UCSD-AML1 (cell line): ENCODE results near the gene RABAC1.
"Not testable (repeated sequence)": the region's sequence is repeated elsewhere in the genome, so short reads cannot be mapped to it uniquely, and the experiment has no call there.

Source experiments
- DNase-seq: peaks from one replicate; lab custom pipeline; 2025; ENCODE audit not compliant: unreplicated experiment; lab: John Stamatoyannopoulos, UW

The RABAC1 gene, protein sequence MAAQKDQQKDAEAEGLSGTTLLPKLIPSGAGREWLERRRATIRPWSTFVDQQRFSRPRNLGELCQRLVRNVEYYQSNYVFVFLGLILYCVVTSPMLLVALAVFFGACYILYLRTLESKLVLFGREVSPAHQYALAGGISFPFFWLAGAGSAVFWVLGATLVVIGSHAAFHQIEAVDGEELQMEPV

DNA sequence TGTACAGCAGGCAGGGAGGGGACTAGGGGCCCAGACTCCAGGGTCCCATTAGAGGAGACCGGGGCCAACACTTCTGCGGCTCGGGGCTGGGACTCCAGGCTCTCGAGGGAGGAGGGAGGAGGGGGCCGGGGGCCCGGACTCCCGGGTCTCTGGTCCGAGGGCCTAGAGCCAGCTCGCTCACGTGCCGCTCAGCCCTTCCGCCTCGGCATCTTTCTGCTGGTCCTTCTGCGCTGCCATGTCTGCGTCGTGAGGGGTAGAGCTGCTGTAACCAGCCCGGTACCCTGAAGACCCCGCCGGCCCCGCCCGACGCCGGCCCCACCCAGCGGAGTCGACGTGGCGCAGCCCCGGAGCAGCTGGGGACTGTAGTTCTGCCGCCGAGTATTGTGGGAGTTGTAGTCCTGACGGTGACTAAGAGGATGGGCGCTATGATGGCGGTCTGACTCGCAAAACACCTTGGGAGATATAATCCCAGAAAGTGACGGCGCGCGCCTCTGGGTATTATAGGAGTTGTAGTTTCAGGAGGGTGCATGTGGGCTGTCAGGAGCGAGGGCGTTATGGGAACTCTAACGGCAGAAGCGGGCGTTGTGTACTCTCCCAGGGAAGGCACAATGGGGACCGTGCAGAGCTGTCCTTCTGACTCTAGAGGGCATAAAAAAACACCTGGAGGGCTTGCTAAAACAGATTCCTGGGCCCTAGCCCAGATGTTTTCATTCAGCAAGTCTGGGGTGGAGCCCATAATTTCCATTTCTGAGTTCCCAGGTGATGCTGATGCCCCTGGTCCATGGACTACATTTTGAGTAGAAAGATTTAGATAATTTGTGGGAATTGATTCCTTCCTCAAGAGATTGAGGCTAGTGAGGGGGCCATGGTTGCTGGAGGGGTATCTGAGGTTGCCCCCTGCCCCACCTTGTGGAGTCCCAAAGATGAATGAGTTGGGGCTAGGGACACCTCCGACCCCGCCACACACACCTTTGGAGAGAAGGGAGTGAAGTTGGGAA, at the start of gene RABAC1:
Gene RABAC1, minus strand, starts transcription at position 266 of the 998 bp plus-strand sequence. Its CDS starts 29 bp downstream, at position 237.
- peak; percentile 89 for DNase-seq

DNA sequence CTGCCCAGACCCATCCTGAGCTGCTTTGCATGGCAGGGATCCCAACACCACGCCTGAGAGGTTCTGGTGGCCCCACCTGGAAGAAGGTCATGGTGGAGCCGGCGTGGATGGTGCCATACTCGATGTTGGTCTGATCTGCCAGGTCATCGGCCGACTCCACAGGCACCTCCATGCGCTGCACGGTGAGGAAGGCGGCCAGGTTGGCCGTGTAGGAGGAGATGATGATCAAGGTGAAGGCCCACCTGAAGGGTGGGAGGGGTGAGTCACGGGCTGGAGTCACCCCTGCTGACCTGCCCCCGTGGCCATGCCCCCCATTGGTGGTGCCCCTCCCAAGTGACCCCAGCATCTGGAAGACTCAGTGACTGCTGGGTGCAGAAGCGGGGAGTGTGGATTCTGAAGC, 47.4 kb upstream of the RABAC1 start:
- DNase-seq = no peak

DNA sequence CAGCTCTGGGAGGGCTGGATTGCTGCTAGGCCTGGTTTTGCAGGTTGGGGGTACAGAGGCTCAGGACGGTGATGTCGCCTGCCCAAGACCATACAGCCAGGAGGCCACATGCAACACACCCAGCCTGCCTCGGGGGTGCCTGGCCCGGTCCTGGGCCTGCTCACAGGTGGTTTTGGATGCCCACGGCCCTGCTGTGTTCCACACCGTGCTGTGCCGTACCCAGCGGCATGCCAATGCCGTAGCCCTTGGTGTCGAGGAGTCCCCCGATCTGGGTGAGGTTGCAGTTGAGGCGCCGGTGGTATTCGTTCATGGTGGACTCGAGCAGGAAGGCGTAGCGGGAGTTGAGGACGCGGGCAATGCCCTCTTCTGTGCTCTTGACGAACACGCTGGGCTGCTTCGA, 46.4 kb upstream of the RABAC1 start:
- DNase-seq = no peak

DNA sequence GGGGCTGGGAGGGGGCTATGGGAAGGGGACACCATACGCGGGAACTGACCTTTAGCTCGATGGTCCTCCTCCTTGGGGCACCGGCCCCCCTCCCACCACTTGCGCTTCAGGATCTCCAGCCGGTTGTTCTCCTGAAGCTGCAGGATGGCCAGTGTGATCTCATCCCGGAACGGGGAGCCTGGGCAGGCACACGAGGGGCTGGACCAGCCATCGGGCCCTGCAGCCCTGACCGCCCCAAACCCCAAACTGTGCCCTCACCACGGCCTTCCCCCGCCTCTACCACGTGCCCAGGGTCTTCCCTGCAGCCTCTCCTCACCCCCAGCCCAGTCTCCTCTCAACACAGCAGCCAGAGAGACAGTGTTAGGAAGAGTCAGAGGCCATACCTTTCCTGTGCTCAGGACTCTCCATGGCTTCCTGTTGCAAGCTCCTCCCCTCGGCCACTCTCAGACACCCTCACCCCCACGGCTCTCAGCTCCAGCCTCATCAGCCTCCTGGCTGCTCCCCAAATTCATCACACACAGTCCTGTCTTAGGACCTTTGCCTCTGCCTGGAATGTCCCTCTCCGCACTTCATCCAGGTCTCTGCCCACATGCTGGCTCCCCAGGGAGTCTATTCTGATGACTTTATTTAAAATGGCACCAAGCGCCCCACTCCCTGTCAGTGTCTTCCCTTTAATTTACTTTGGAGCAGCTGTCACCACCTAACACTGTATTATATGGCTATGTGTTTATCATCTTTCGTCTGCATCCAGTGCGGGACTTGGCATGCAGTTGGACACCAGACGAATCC, 44.6 kb upstream of the RABAC1 start:
- no peak for DNase-seq

DNA sequence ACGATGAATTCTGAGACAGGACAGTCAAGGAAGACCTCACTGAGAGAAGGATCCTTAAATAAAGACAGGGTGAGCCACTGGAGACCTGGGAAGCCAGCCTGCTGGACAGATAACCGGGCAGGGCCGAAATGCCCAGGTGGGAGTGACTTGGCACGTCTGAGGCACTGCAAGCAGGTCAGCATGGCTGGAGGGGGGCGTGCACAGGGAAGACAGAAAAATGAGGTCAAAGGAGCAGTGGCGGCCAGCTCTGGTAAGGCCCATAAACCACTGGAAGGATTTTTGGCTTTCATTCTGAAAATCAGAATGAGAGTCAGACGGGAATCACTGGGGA, 40.7 kb upstream of the RABAC1 start:
- DNase-seq = no peak

DNA sequence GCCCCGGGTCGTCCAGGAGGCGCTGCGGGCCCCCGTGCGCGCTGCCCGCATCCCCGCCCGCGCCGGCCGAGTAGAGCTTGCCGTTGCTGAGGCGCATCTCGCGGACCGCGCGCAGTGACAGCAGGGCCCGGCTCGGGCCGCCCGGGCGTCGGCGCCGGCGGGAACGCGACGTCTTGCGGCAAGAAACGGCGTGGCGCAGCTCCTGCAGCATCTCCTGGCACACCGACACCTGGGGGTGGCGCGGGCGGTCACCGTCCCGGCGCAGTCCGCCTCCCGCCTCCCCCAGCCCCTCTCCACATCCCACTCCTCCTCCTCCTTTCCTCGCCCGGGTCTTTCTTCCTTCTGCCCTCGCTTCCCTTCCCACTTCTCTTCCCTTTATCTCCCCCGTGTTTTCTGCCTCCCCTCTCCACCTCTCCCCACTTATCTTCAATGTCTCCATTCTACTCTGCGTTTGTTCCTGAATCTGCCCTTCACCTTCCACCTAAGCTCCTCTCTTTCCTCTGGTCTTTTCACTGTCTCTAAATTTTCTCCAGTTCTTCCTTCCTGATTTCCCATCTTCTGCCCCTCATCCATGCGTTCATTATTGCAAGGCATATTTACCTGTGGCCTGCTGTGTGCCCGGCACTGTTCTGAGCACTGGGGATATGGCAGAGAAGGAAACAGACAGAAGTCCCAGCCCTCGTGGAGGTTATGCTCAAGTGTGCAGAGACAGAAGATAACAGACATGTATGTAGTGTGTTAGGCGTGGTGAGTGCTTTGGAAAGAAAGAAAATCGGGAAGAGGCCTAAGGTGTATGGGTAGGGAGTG, 40.2 kb upstream of the RABAC1 start:
- DNase-seq = no peak

DNA sequence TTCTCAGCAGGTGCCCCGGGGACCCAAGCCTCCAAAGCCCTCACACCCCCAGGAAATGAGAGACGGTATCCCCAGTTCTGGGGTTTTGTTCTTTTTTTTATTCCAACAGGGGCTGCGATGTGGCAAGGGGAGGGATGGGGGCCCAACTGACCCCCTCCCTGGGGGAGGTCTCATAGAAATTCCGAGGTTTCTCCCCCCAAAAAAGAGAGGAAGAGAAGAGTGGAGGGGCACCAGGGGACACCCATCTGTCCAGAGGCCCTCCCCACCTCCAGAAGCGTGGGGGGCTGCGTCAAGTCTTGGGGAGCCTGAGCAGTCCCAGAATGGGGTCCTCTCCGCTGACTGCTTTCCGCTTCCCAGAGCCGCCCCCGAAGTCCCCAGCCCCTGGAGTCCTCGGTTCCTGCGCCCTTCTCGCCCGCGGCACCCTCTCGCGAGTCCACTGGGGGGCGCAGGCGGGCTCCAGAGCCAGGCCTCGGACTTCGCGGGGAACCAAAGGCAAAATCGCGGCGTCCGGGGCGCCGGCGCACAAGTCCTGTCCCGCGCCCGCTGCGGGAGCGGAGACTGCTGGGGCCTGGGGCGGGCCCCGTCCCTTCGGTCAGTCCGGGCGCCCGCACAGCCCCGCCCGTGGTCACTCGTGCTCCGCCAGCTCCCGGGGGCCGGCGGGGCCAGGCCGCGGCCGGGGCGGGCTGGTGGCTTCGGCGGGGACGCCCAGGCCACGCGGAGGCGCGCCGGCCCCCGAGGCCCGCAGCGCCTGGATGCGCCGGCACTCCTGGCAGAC, 39.3 kb upstream of the RABAC1 start:
- no peak for DNase-seq

DNA sequence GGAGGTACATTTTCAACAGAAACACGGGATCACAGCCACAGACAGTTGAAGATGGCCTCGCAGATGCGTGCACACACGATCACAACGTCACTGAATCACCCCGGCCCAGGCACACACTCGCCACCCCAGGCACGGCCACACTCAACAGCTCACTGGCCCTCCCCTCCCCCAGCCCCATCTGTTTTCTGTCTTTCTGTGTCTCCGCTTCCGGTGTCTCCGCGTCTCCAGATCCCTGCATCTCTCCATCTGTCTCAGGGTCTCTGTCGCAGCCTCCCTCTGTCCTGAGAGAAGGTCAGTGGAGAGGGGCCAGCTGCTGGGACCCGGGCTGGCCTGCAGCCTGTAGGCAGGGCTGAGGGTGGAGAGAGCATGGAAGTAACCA, 38.7 kb upstream of the RABAC1 start:
- no peak for DNase-seq

DNA sequence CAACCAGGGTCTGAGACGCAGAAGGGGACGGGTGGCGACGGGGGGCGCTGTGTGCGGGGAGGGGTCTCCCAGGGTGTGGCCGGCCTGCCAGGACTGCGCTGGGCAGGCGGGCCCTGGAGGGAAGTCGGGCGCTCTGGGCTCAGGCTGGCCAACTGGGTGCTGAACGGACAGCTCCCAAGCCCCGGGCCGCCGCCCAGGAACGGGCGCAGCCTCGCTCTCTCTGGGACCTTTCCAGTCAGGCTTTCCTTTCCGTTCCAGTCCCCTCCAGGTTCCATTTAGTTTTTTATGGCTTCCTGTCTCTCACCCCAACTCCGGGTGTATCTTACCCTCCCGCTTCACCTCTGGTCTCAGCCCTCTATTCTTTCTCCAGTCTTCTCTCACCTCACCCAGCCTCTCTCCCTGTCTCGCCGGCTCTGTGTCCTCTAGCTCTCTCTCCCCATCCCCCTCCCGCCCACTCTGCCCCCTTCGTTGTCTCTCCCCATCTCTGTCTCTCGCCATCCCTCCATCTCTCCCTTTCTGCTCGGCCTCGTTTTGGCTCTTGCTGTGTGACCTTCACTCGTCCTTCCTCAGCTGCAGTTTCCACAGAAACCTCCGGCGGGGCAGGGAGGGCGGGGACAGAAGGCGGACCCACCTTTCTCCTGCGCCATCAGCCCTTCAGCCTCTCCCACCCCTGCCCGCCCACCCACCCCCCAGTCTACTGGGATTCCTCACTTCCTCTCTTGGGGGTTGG, 38.2 kb upstream of the RABAC1 start:
- DNase-seq = peak; percentile 33

DNA sequence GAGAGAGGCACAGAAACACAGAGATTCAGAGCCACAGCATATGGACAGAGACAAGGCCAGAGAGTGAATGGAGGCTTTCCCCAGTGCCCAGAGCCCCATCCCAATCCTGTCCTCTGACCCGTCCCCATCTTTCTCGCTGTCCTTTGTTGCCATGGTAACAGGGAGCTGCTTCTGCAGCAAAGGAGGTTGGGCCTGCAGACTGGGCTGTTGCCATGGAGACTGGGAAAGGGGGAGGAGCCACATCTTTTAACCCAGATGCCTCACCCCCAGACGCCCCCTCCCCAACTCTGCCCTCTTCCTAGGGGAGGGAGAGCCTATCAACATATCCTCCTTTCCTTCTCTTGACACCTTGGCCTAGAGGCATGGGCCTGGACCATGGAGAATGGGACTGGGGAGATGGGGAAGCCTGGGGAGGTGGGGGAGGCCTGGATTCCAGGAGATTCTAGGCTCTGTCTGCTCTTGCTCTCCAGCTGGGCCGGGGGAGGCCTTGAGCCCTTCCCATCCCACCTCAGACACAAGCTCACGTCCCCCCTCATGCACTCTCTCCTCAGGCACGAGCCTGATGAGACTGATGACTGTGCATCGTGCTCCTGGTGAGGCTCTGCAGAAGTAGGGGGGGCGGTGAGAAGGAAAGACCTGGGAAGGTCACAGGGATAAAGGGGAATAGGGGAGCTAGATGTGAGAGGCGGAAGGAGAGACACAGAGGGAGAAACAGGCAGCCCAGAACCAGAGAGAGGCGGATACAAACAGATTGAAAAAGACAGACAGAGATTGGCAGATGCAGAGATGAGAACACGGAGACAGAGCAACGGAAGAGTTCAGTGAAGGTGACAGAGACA, 37.1 kb upstream of the RABAC1 start:
- DNase-seq = no peak

DNA sequence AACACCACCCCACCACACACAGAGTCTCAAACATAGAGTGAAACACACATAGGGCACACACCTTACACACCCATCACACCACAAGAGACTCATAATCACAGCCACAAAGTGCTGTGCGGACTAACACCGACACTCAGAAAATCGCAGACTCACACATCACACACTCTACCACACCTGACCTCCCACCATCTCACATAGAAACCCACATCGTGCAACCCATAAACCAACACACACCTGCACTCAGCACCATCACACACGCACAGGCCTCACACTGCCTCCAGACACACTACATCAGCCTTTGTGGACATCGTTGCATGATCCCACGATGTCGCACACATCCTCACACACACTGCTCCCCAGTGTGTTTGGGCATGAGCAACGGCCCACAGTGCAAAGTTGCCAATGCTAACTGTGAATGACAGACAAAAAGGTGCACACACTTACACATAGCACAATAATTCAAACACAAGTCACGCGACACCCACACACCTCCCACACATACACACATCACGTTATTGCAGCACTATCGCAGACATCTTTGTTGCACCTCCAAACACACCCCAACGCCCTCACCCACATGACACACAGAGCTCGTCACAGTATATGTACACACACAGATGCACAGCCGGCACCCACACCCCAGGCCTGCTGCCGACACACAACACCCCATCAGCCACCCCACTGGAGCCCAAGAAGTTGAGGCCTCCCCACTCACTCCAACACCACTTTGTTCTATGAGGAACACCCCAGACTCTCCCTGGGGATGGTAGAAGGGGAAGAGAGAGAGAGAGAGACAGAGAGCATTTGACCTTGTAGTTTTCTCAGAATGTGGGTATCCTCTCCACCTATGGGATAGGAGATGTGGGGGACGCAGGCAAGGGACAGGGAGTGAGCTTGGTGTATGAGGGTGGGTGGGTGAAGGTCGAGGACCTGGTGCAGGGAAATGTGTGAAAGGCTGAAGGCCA, 36.2 kb upstream of the RABAC1 start:
- no peak for DNase-seq

DNA sequence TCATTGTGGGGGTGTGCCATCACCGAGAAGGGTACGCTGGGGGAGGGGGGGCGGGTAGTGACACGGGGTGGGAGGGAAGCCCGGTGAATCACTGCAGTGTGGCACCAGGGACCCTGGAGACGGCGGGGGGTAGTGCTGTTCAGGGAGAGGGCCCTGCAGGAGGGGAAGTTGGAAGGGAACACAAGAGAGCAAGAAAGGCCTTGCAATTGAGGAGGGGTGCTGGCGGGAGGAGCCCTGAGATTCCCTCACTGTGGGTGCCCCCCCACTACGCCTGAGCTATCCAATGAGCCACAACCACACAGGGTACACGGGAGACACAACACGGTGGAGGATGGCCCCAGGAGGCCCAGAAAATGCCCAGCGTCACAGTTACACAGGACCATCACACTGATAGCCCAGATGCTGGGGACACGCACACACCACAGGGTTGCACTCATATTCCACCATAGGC, 35.4 kb upstream of the RABAC1 start:
- DNase-seq = no peak

DNA sequence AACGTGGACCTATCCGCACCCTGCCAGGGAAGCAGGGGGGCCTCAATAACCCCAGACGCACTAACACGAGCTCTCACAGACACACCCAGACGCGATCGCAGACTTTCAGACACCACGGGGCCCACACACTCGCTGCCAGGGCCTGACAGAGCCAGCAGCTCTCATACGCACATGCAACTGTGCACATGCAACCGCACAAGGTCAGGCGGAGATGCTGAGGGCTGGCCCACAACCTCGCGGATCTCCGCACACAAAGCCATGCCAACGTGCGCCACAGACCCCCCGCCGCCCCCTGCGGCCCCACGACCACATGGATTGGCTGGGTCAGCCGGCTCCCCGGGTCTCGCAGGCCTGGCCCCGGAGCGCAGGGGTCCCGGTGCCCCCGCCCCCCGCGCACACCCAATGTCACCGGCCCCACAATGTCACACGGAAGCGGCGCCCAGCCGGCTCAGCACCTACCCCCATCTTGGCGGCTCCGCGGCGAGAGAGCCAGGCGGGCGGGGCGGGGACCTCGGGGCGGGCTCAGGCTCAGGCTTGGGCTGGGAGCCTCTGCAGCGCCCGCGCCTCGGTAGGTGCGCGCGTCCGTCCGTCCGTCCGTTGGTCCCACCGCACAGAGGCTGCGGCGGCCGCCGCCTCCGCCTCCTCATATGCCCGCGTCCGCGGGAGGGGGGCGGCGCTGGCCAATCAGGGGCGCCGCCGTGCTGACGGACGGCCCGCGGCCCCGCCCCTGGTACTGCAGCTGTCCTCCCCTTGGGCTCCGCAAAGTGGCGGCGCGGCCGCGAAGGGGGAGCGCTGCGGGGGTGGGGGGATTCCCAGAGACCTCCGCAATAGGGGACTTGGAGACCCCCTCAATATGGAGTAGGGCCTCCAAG, 34.7 kb upstream of the RABAC1 start, which contains the start of gene ATP1A3:
Gene ATP1A3, minus strand, starts transcription at position 619 of the 872 bp plus-strand sequence. Its CDS starts 154 bp downstream, at position 465.
- peak; percentile 59 for DNase-seq

DNA sequence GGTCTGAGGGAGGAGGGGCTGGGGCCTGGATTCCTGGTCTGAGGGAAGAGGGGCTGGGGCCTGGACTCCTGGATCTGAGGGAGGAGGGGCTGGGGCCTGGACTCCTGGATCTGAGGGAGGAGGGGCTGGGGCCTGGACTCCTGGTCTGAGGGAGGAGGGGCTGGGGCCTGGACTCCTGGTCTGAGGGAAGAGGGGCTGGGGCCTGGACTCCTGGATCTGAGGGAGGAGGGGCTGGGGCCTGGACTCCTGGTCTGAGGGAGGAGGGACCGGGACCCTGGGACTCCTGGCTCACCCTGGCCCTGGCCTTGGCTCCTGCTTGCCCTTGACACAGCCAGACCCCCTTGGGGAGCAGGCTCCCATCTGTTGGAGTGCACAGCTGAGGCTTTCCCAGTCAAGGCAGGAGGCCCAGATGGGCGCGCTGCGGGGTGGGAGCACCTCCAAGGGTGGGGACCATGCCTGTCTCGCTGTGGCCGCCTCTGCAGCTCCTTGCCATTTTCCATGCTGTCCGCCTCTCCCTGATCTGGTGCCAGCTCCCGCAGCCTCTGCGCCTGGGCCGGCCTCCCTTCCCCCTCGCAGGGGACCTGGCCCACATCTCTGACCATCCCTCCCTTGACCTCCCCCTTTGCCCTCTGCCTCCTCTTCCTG, 32.9 kb upstream of the RABAC1 start:
- DNase-seq = not testable (repeated sequence)

DNA sequence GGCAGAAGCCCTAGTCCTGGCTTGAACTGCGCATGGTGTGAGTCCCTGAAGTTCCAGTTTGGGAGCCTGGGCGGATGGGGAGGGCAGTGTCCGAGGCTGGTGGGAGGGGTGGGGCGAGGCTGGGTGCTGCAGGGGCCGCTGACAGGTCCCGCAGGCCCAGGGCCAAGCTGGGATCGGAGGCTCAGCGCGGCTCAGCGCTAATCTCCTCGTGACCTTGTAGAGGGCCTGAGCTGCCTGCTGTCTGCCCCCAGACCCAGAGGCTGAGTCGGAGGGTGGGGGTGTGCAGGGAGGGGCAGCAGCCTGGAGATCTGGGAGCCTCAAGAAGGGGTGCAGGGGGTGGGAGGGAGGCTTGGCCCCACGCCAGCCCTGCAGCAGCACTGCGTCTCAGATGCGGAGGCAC, 31.9 kb upstream of the RABAC1 start:
- no peak for DNase-seq

DNA sequence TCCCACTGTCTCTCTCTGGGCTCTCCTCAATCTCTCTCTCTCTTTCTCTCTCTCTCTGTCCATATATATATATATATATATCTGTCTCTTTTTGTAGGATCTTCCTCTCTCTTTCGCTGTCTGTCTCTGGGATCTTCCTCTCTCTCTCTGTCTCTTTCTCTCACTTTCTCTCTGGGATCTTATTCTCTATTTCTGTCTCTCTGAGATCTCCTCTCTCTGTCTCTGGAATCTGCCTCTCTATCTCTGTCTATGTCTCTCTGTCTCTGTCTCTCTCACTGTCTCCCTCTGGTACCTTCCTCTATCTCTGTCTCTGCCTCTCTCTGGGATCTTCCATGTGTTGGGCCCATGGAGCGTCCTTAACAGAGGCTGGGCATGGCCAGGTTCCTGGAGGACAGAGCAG, 31.5 kb upstream of the RABAC1 start:
- DNase-seq = no peak
